Nephron progenitor cell (in vitro differentiated cells): ENCODE results near the gene NDST1.
A peak's percentile ranks its signal among the peaks of the same experiment; 100 is the strongest.

ENCODE experiments used
- DNase-seq: peaks from one replicate; pipeline ENCODE4 v3.0.0; 2021
- H3K27ac Mint-ChIP-seq: 2 replicates; pipeline ENCODE4 v1.8.0; 2021; ENCODE audit warnings: mild to moderate bottlenecking, moderate library complexity, mixed read lengths
- H3K27me3 Mint-ChIP-seq: 2 replicates; pipeline ENCODE4 v1.8.0; 2021; ENCODE audit warnings: mild to moderate bottlenecking, low read depth, mixed read lengths; ENCODE audit not compliant: poor library complexity
- H3K36me3 Mint-ChIP-seq: 2 replicates; pipeline ENCODE4 v1.8.0; 2021; ENCODE audit warnings: low read depth, mixed read lengths
- H3K4me1 Mint-ChIP-seq: 2 replicates; pipeline ENCODE4 v1.8.0; 2021; ENCODE audit warnings: mixed read lengths
- H3K4me3 Mint-ChIP-seq: 2 replicates; pipeline ENCODE4 v1.8.0; 2021; ENCODE audit warnings: mild to moderate bottlenecking, moderate library complexity, mixed read lengths
- H3K9me3 Mint-ChIP-seq: 2 replicates; pipeline ENCODE4 v1.8.0; 2021; ENCODE audit warnings: mild to moderate bottlenecking, moderate library complexity, mixed read lengths
- TF ChIP-seq, protein P1 (sequence below): fragments of 200-600 bp; sonication (generic); IDR thresholded peaks from 2 replicates; pipeline ENCODE4 v1.5.0; 2021; ENCODE audit warnings: antibody characterized with exemption

The NDST1 gene

GRCh38 chr5:150530951-150531588 lies 23.1 kb downstream of the NDST1 start:
- peaks cover 57% of the 10 kb centered on the region for H3K36me3 Mint-ChIP-seq
- H3K4me3 Mint-ChIP-seq: no peak overlapping the region
- no peak for DNase-seq
- H3K4me1 Mint-ChIP-seq: peaks cover 7% of the 10 kb centered on the region
- H3K27me3 Mint-ChIP-seq: no peaks in the 10 kb centered on the region
- H3K27ac Mint-ChIP-seq: no peak overlapping the region
- TF ChIP-seq, protein P1, sequence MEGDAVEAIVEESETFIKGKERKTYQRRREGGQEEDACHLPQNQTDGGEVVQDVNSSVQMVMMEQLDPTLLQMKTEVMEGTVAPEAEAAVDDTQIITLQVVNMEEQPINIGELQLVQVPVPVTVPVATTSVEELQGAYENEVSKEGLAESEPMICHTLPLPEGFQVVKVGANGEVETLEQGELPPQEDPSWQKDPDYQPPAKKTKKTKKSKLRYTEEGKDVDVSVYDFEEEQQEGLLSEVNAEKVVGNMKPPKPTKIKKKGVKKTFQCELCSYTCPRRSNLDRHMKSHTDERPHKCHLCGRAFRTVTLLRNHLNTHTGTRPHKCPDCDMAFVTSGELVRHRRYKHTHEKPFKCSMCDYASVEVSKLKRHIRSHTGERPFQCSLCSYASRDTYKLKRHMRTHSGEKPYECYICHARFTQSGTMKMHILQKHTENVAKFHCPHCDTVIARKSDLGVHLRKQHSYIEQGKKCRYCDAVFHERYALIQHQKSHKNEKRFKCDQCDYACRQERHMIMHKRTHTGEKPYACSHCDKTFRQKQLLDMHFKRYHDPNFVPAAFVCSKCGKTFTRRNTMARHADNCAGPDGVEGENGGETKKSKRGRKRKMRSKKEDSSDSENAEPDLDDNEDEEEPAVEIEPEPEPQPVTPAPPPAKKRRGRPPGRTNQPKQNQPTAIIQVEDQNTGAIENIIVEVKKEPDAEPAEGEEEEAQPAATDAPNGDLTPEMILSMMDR: no peak
- no peaks in the 10 kb centered on the region for H3K9me3 Mint-ChIP-seq

GRCh38 chr5:150531686-150532085 lies 23.8 kb downstream of the NDST1 start:
- TF ChIP-seq, protein P1: no peak
- no peak overlapping the region for H3K4me3 Mint-ChIP-seq
- peaks cover 60% of the 10 kb centered on the region for H3K36me3 Mint-ChIP-seq
- H3K27me3 Mint-ChIP-seq: no peaks in the 10 kb centered on the region
- H3K4me1 Mint-ChIP-seq: peaks cover 6% of the 10 kb centered on the region
- H3K9me3 Mint-ChIP-seq: no peaks in the 10 kb centered on the region
- DNase-seq: no peak
- H3K27ac Mint-ChIP-seq: no peak overlapping the region

DNA sequence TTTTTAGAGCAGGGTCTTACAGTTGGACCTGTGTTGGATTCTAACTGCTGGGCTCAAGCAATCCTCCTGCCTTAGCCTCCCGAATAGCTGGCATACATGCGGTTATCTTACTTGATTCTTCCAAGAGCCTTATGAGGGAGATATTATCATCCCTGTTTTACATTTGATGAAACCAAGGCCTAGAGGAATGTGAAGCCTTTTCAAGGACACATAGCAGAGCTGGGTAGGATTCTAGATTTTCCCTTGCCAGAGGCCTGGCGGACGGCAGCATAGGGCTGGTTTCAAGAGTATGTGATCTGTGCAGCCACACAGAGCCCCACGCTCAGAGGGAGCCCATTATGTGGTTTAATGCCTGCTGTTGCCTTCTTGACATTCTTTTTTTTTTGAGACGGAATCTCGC lies 24.2 kb downstream of the NDST1 start:
- TF ChIP-seq, protein P1: no peak
- Mint-ChIP-seq H3K4me1 (peaks cover 6% of the 10 kb centered on the region), H3K27ac (no peak overlapping the region), H3K9me3 (no peaks in the 10 kb centered on the region), H3K36me3 (peaks cover 63% of the 10 kb centered on the region), H3K27me3 (no peaks in the 10 kb centered on the region), H3K4me3 (no peak overlapping the region)
- DNase-seq: no peak

GRCh38 chr5:150532996-150533395 lies 25.1 kb downstream of the NDST1 start:
- Mint-ChIP-seq H3K27ac (peak overlapping the region; percentile 85), H3K36me3 (peaks cover 64% of the 10 kb centered on the region)
- no peak for DNase-seq

GRCh38 chr5:150534811-150535210 lies 26.9 kb downstream of the NDST1 start:
- H3K9me3 Mint-ChIP-seq: no peaks in the 10 kb centered on the region
- H3K4me3 Mint-ChIP-seq: no peak overlapping the region
- H3K36me3 Mint-ChIP-seq: peaks cover 72% of the 10 kb centered on the region
- TF ChIP-seq, protein P1: no peak
- no peak for DNase-seq
- no peak overlapping the region for H3K27ac Mint-ChIP-seq
- no peaks in the 10 kb centered on the region for H3K27me3 Mint-ChIP-seq
- H3K4me1 Mint-ChIP-seq: no peaks in the 10 kb centered on the region

More at GRCh38 chr5:150532996-150533395, 25.1 kb downstream of the NDST1 start:
- TF ChIP-seq, protein P1: no peak
- no peaks in the 10 kb centered on the region for H3K27me3 Mint-ChIP-seq
- H3K4me3 Mint-ChIP-seq: no peak overlapping the region
- H3K9me3 Mint-ChIP-seq: no peaks in the 10 kb centered on the region
- peaks cover 6% of the 10 kb centered on the region for H3K4me1 Mint-ChIP-seq

DNA sequence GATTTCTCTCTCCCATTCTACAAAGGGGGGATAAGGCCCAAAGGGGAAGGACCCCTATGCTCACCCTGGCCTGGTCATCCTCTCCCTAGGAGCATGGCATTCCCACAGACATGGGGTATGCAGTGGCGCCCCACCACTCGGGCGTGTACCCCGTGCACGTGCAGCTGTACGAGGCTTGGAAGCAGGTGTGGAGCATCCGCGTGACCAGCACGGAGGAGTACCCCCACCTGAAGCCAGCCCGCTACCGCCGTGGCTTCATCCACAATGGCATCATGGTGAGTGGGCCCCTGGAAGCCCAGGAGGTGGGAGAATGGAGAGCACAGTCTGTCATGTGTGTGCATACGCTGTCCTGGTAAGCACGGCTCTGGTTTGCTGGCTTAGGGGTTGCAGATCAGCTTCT lies 27.7 kb downstream of the NDST1 start:
- Mint-ChIP-seq H3K9me3 (no peaks in the 10 kb centered on the region), H3K4me1 (no peaks in the 10 kb centered on the region), H3K36me3 (peaks cover 79% of the 10 kb centered on the region), H3K4me3 (no peak overlapping the region), H3K27me3 (no peaks in the 10 kb centered on the region), H3K27ac (no peak overlapping the region)
- no peak for DNase-seq
- TF ChIP-seq, protein P1: no peak
